ENCODE data around the gene CROCC2. TPM values are rescaled to one million over a fixed set of nuclear protein-coding genes. Genes with fewer than 3 reads are reported as not detected.

Gene CROCC2
- total RNA-seq, 1 donor from 2014 or later, result not detected

DNA sequence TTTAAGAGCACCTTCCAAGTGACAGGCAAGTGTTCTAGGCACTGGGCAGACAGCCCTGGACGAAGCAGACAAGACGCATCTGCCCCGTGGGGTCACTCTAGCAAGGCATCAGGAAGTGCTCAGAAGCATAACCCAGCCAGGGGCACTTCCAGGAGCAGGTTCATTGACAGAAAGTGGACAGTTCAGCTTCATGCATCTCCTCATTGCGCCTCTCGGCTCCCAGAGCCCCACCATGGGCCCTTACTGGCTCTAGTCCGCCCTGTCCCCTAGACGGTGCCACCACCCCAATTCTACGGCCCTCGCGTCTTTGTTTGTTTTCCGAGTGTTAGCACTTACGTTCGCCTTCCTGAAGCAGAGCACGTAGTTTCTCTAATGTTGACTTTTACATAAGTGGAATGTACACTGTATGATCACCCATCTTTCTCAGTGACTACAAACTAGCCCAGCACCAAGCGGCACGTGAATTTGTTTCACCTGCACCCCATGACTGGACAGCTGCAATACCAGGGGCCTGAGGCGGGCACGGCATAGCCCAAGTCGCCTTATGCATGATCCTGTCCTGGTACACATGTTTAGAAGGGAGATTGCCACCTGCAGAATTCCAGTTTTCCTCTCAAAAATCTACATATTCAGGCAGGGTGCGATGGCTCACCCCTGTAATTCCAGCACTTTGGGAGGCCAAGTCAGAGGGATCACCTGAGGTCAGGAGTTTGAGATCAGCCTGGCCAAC is 125.5 kb downstream of the CROCC2 start:
- no peak for DNase-seq (ENCODE audit: missing footprints)
- no peak for ATAC-seq
- intact Hi-C loops (cut with DNase I), result no loop called here

DNA sequence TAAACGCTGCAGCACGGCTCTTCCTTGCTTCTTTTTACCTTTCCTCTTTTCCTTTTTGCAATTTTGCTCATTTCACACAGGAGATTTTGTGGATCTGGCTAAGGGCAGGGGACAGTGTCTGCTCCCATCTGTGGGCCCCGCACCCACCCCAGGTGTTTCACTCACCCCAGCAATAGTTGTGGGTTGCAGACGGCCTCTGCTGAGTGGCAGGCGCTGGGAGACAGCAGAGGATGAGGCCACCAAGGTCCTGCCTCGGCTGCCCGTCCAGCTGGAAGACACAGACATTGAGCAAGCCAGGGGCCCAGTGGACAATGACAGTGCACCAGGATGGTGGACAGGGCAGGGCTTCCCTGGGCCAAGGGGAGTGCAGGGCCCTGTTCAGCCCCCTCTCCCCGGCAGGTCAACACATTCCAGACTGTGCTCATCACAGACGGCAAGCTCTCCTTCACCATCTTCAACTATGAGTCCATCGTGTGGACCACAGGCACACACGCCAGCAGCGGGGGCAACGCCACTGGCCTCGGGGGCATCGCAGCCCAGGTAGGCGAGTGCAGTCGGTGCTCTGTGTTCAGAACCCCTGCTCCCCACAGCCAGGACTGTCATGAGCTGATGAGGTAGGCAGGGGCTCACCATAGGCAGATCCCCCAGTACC is 127.3 kb downstream of the CROCC2 start:
- ATAC-seq (no peak), DNase-seq (ENCODE audit: missing footprints) (no peak)

DNA sequence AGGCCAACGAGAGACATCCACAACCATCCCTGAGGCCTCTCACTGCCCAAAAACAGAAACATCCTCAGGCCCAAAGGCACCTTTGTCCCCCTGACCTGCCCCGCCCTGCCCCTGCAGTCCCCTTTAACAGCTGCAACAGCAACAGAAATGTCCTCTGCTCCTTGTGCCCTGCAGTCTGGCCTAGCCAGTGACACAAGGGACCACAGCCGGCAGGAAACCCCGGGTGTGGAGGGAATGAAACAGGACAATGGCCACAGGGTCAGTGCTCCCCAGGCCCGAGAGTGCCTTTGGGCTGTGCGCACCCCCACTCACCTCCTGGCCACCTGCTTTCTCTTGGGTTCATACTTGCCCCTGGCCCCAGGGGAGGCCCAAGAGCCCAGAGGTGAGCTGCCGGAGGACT is 127.9 kb downstream of the CROCC2 start:
- no peak for ATAC-seq
- DNase-seq (ENCODE audit: missing footprints), result no peak
- intact Hi-C loops (cut with DNase I), result no loop called here

More for the DNA sequence above, 127.3 kb downstream of the CROCC2 start:
- intact Hi-C loops (cut with DNase I), result no loop called here

DNA sequence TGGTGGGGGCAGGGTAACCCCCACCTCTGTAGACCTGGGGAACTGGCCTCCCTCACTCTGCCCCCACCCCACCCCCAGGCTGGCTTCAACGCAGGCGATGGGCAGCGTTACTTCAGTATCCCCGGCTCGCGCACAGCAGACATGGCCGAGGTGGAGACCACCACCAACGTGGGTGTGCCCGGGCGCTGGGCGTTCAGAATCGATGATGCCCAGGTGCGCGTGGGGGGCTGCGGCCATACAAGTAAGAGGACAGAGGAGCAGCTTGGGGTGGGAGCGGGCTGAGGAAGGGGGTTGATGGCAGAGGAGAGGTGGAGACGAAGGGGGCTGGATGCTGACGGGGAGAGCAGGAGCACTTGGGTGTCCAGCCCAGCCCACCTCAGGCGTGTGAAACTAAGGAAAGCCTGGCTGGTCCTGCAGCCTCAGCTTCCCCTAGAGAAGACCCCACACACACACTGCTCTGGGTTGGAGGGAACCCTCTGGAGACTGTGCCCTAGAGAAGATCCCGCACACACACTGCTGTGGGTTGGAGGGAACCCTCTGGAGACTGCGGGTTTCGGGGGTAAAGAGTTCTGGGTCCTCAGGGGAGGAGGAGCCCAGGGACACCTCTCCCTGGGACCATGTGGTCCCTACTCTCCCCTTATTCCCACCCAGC is 128.5 kb downstream of the CROCC2 start:
- intact Hi-C loops (cut with DNase I), result no loop called here
- DNase-seq (ENCODE audit: missing footprints) (no peak), ATAC-seq (no peak)

DNA sequence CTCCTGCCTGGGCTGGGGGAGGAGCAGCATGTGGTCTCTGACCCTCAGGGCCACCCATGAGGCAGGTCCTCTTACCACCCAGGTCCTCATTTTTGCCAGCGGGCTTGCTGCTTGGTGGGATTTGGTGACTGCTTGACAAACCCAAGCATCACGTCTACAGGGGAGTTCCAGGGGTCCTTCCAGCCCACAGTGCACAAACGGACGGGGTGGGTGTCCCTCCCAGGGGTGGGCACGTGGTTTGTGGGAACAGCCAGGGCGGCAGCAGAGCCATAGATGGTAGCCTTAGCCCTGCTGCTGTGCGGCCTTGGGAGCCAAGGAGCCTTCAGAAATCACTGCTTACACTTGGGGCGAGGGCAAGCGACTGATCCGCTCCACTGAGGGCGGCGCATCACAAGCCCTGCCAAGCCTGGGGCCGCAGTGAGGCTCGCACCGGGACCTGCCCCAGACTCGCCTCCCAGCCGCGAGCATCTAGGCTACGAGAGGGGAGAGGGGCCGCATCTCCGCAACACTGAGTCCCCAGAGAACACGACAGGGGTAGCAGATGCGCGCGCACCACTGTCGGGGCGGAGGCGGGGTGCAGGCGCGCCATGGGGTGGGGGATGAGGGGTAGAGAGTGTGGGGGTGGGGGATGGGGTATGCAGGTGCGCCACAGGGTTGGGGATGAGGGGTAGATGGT is 129.1 kb downstream of the CROCC2 start:
- intact Hi-C loops (cut with DNase I), result no loop called here
- no peak for DNase-seq (ENCODE audit: missing footprints)

DNA sequence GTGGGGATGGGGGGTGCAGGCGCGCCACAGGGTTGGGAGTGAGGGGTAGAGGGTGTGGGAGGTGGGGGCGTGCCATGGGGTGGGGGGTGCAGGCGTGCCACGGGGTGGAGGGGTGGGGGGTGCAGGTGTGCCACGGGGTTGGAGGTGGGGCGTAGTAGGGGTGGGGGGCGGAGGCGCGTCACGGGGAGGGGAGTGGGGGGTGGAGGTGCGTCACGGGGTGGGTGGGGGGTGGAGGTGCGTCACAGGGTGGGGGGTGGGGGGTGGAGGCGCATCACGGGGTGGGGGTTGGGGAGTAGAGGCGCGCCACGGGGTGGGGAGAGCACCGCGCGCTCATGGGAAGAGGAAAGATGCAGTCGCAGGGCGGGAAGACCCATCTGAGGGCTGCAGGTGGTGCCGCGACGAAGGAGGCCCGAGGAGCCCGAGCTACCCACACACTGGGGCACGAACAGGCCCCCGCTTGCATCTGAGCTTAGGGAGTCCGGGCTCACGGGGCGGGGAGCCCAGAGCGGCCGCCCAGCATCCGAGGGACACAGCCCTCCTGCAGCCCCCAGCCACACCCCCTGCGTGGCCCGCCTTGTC is 129.8 kb downstream of the CROCC2 start:
- ATAC-seq (no peak), DNase-seq (ENCODE audit: missing footprints) (no peak)
- intact Hi-C loops (cut with DNase I), result no loop called here

More for the DNA sequence above, 129.1 kb downstream of the CROCC2 start:
- ATAC-seq, result no peak

DNA sequence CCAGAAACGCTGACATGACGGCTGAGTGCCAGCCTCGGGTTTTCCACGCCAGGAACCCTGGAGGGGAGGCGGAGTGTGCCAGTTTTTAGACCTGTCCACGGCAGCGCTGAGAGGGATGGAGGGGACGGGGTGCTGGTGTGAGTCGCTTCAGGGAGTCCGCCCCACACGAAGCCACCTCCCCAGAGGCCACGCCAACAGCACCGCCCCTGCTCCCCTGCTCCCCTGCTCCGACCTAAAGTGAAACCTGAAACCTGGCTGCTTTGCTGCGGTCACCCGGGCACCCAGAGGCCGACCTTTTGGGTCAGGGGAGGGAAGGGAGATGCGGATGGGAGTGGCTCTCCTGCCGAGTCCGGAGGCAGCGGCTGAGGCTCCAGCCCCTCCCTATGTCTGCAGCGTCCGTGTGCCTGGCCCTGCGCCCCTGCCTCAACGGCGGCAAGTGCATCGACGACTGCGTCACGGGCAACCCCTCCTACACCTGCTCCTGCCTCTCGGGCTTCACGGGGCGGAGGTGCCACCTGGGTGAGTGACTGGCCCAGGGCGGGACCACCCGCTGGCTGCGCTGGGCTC is 130.3 kb downstream of the CROCC2 start:
- intact Hi-C loops (cut with DNase I), result no loop called here
- ATAC-seq (no peak), DNase-seq (ENCODE audit: missing footprints) (peak; percentile 77)

DNA sequence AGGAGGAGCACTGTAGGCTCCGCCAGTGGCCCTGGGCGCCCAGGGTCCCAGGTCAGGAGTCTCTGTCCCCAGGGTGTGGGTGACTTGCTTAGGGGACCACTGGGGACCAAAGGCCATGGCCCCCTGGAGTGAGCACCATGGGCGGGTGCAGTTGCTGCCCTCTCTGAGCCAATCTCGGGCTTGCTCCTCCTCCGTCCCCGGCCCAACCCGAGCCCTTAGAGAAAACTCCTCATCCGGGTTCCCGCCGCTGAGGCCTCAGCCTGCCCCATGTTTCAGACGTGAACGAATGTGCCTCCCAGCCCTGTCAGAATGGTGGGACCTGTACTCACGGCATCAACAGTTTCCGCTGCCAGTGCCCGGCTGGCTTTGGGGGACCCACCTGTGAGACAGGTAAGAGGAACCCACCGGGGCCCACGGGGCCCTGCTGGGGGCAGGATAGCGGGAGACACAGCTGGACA is 130.9 kb downstream of the CROCC2 start:
- intact Hi-C loops (cut with DNase I), result no loop called here
- no peak for DNase-seq (ENCODE audit: missing footprints)
- no peak for ATAC-seq

DNA sequence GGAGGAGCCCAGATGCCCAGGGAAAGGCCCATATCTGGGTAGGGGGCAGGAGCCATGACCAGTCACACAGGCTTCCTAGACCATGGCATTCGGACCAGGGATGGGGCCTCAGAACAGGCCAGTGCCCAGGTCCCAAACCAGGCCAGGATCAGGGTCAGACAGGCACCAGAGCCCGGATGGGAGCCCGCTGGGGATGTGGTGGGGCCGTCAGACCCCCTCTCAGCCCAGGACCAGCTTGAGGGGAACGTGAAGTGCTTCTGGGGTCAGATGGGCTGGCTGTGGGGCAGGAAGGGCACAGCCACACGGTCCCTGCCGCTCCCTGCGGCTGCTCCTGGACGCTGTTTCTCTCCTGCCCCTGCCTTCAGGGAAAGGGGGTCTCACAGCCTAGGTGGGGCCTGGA is 131.4 kb downstream of the CROCC2 start:
- intact Hi-C loops (cut with DNase I), result no loop called here
- ATAC-seq (no peak), DNase-seq (ENCODE audit: missing footprints) (no peak)

DNA sequence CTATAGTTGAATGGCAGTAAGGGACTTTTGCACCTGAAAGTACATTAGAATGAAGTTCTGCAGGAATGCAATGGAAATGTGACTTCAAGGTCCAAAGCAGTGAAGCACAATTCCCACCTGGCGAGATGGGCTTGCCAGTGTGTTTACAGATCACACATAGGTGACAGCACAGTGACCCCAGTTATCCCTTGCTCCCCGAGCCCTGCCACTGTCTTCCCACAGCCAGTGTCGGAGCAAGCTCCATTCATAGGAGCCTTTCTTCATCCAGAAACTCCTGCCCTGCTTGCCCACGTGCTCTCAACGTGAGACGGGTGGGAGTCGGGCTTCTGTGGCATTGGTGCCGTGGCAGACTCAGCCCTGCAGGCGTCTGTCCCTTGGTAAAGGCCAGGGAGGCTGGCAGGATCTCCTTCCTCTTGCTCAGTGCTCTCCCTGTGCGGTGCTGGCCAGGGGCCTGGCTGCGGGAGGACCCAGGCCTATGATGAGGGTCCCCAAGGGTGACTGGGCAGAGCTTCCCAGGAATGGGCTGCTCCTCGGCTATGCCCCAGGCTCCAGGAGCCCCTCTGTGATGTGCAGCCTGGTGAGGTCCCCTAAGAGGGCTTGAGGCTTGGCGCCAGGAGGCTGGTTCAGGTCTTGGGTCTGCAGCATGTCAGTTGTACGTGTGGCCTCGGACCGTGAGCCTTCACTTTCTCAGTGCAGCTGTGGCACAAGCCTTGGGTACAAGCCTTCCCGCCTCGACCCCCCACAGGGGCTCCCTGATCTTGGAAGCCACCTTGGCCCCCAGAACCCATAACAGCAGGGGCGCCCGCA is 132.4 kb downstream of the CROCC2 start:
- ATAC-seq (no peak), DNase-seq (ENCODE audit: missing footprints) (no peak)
- intact Hi-C loops (cut with DNase I), result no loop called here

DNA sequence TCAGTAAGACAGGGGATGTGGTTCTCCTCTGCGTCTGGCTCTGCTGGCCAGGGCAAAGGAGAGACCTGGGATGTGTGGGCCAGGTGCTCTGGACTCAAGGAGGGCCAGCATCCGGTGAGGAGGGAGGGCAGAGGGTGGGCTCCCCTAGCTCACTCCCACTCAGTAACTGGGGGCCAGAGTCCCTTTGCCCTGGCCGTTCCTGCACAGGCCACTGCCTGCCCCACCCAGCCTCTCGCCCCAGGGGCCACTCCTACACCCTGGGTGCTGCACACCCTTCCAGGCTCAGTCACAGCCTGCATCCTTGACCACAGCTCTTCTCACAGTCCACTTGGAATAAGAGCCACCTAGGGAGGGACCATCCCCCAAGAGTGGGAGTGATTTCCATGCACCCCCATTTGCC is 133.3 kb downstream of the CROCC2 start:
- ATAC-seq (no peak), DNase-seq (ENCODE audit: missing footprints) (no peak)
- intact Hi-C loops (cut with DNase I), result no loop called here

DNA sequence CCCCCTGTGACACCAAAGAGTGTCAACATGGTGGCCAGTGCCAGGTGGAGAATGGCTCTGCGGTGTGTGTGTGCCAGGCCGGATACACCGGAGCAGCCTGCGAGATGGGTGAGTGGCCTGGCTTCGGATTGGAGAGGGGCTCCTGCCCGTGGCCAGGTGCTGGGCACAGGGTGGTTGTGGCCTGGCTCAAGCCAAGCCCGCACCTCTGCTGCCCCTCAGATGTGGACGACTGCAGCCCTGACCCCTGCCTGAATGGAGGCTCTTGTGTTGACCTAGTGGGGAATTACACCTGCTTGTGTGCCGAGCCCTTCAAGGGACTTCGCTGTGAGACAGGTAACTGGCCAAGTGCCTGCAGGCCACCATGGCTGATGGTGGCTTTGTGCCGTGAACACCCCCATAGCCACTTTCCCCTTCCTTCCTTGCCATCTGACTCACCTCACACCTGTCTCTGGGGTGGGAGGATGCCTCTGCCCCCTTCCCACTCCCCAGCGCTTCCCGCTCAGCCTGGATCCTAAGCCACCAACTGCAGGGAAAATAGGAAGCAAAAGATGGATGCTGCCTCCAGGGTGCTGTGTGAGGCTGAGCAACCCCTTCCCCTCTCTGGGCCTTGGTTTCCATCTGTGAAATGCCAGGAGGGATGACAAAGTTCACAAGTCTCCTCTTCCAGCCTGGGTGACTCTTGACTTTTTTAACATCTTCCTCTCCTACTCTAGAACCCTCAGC is 134.1 kb downstream of the CROCC2 start:
- no peak for ATAC-seq
- intact Hi-C loops (cut with DNase I), result no loop called here
- DNase-seq (ENCODE audit: missing footprints), result no peak

DNA sequence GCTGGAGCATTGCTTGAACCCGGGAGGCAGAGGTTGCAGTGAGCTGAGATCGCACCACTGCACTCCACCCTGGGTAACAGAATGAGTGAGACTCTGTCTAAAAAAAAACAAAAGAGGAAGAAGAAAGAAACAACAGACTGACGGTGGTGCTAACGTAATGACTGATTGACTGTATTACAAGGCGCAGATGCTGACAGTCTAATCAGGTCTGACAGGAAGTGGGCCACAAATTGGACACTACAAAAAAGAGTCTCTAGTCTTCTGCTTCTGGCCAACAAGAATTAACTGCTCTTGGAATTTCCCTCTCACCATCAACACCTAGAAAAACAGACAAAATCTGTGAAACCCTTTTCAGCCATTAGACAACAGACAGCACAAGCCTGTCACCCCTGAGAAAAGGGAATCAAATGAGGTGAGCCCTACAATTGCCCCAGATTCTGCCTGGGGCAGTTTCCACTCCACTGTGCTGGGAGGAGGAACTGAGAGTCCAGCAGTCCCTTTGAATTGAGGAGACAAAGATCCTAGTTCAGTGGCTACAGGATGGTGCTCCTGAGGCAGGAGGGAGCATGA is 135.5 kb downstream of the CROCC2 start:
- DNase-seq (ENCODE audit: missing footprints), result no peak
- no peak for ATAC-seq
- intact Hi-C loops (cut with DNase I), result no loop called here

Data from Right ventricle myocardium inferior (tissue), 1 donor.